K562 (cell line): ENCODE data around the gene PAK1IP1. TPM values are rescaled to one million over a fixed set of nuclear protein-coding genes. Genes with fewer than 3 reads are reported as not detected.

ENCODE experiments used
- CEBPB ChIP-seq: fragments of 450-650 bp; IDR thresholded peaks from 2 replicates; pipeline ENCODE4 v1.6.1; 2016; ENCODE audit warnings: missing genetic modification characterization, missing compliant biosample characterization
- HDAC2 ChIP-seq: fragments of 450-650 bp; IDR thresholded peaks from 2 replicates; pipeline ENCODE4 v1.6.1; 2016; ENCODE audit warnings: mild to moderate bottlenecking
- LEF1 ChIP-seq: fragments of 450-650 bp; IDR thresholded peaks from 2 replicates; pipeline ENCODE4 v1.6.1; 2016; ENCODE audit warnings: mild to moderate bottlenecking
- MCM2 ChIP-seq: fragments of 450-650 bp; IDR thresholded peaks from 2 replicates; pipeline ENCODE4 v1.6.1; 2017; ENCODE audit warnings: low read depth, mild to moderate bottlenecking
- NCOA1 ChIP-seq: fragments of 450-650 bp; IDR thresholded peaks from 2 replicates; pipeline ENCODE4 v1.6.1; 2016; ENCODE audit warnings: low read depth
- PRMT5 ChIP-seq: sonication (generic); formaldehyde crosslinking; IDR thresholded peaks from 2 replicates; pipeline ENCODE4 v1.5.0; 2020; ENCODE audit warnings: missing genetic modification reagents
- SIX5 ChIP-seq, 2 experiments: IDR thresholded peaks; 2 replicates each; pipeline ENCODE4 v1.6.1; 2011; ENCODE audit warnings: low read length in 2 of 2, borderline replicate concordance in 1 of 2, low read depth in 1 of 2, mild to moderate bottlenecking in 1 of 2, moderate library complexity in 1 of 2; ENCODE audit not compliant: insufficient read depth in 1 of 2
- SMAD1 ChIP-seq: fragments of 150-350 bp; IDR thresholded peaks from 2 replicates; pipeline ENCODE4 v1.6.1; 2014; ENCODE audit warnings: low read length, low read depth; ENCODE audit not compliant: partially characterized antibody
- SRSF3 ChIP-seq: fragments of 200-400 bp; formaldehyde crosslinking; IDR thresholded peaks from 2 replicates; pipeline ENCODE4 v1.6.1; 2016; ENCODE audit warnings: mild to moderate bottlenecking, low read length, moderate library complexity; ENCODE audit not compliant: insufficient read depth
- TOE1 ChIP-seq, 2 experiments: fragments of 450-650 bp in 1 of 2; sonication (generic) in 1 of 2; formaldehyde crosslinking in 1 of 2; IDR thresholded peaks; 2 replicates each; pipeline versions ENCODE4 v1.7.1 to v1.8.0; 2016 to 2022; ENCODE audit warnings: borderline replicate concordance in 2 of 2, mild to moderate bottlenecking in 2 of 2, antibody characterized with exemption in 1 of 2, inconsistent platforms in 1 of 2, low read depth in 1 of 2, missing genetic modification reagents in 1 of 2, moderate library complexity in 1 of 2
- ZNF165 ChIP-seq: fragments of 250-450 bp; sonication (Bioruptor Pico); IDR thresholded peaks from 2 replicates; pipeline ENCODE4 v1.4.0; 2020; ENCODE audit warnings: borderline replicate concordance
- ZNF184 ChIP-seq: sonication (generic); formaldehyde crosslinking; IDR thresholded peaks from 2 replicates; pipeline ENCODE4 v1.5.0; 2020; ENCODE audit warnings: missing genetic modification reagents
- ZNF354B ChIP-seq: fragments of 250-450 bp; sonication (Bioruptor Pico); IDR thresholded peaks from 2 replicates; pipeline ENCODE4 v1.4.0; 2020
- ZNF77 ChIP-seq: fragments of 250-450 bp; sonication (Bioruptor Pico); IDR thresholded peaks from 2 replicates; pipeline ENCODE4 v1.5.0; 2020
- ZSCAN29 ChIP-seq: fragments of 450-650 bp; IDR thresholded peaks from 2 replicates; pipeline ENCODE4 v1.6.1; 2017
- polyA plus RNA-seq, 8 experiments: library from polyadenylated mRNA; depleted of rRNA in 4 of 8; stranded (reverse) in 5 of 8; unstranded in 3 of 8; fragments of >200 nt; fragmentation: Nextera tagmentation in 2 of 8; fragmentation: Illumina TruSeq in 1 of 8; extraction: Ambion mirVana in 2 of 8; extraction: Trizol in 1 of 8; gene quantifications; 2 replicates each; pipeline versions ENCODE4 v1.2.1 to v1.2.3, GENCODE V29; 2011 to 2014; ENCODE audit warnings: inconsistent platforms in 1 of 8, missing spikeins in 1 of 8
- total RNA-seq, 7 experiments: library from RNA; depleted of rRNA in 6 of 7; stranded (reverse); fragments of >200 nt in 6 of 7; fragmentation: Illumina TruSeq in 2 of 7; extraction: Trizol in 2 of 7; gene quantifications; 2 replicates each; pipeline versions ENCODE4 v1.2.1 to v1.2.3, GENCODE V29; 2011 to 2021; ENCODE audit warnings: low replicate concordance in 1 of 7
- TF ChIP-seq, protein P1 (sequence below): fragments of 250-450 bp; sonication (Bioruptor Pico); IDR thresholded peaks from 2 replicates; pipeline ENCODE4 v1.5.1; 2021; ENCODE audit warnings: mild to moderate bottlenecking
- TF ChIP-seq, protein P2 (sequence below): sonication (generic); formaldehyde crosslinking; IDR thresholded peaks from 2 replicates; pipeline ENCODE4 v1.8.0; 2022; ENCODE audit warnings: mild to moderate bottlenecking, low read depth, missing genetic modification reagents
- TF ChIP-seq, protein P3 (sequence below): sonication (generic); formaldehyde crosslinking; IDR thresholded peaks from 2 replicates; pipeline ENCODE4 v1.8.0; 2023; ENCODE audit warnings: mild to moderate bottlenecking, missing genetic modification reagents
- TF ChIP-seq, protein P4 (sequence below): fragments of 450-650 bp; formaldehyde crosslinking; IDR thresholded peaks from 2 replicates; pipeline ENCODE4 v1.4.0; 2020; ENCODE audit warnings: mild to moderate bottlenecking, moderate library complexity
- TF ChIP-seq, protein P5 (sequence below): fragments of 250-450 bp; sonication (Bioruptor Pico); IDR thresholded peaks from 2 replicates; pipeline ENCODE4 v1.8.0; 2021; ENCODE audit warnings: borderline replicate concordance, mild to moderate bottlenecking, moderate library complexity; ENCODE audit not compliant: poor library complexity, severe bottlenecking

The PAK1IP1 gene
- total and polyA plus RNA-seq, 9 of the 15 experiments (the other 6 are each of a cell fraction or from before 2014, with no cell fraction given) = 50.0 to 200 (median 87.0) TPM

DNA sequence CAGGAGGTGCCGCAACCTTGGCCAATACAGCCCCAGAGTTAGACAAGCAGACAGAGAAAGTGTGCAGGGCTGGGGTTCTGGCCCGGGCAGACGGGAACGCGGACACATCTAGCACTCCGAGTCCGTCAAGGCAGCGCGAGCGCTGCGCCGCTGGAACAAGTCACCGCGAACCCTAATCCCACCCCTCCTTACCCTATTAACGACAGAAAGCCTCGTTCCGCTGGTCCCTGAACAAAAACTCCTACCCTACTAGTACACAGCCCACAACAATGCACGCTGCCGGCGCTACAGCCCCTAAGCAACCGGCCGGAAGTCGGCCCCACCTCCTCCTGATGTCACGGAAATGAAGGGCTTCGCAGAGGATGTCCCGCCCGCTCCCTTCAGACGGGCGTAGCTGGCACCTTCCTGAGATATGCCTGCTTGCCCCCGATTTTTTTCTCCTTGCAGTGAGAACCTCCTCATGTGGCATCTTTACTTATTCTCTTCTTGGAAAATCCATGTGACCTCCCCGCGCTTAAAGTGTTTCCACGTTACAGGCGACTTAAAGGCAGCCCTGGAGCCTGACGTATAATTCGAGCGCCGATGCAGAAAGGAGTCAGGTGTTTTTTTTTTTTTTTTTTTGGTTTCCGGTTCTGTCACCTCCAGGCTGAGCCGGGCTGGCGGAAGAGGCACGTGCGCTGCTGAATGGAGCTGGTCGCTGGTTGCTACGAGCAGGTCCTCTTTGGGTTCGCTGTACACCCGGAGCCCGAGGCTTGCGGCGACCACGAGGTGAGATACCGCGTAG is at the start of gene PAK1IP1, which contains the start of gene C6orf52 (continued):
- TF ChIP-seq, protein P1, sequence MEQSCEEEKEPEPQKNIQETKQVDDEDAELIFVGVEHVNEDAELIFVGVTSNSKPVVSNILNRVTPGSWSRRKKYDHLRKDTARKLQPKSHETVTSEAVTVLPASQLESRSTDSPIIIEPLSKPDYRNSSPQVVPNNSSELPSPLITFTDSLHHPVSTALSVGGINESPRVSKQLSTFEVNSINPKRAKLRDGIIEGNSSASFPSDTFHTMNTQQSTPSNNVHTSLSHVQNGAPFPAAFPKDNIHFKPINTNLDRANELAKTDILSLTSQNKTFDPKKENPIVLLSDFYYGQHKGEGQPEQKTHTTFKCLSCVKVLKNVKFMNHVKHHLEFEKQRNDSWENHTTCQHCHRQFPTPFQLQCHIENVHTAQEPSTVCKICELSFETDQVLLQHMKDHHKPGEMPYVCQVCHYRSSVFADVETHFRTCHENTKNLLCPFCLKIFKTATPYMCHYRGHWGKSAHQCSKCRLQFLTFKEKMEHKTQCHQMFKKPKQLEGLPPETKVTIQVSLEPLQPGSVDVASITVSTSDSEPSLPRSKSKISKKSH = no peak
- TF ChIP-seq MCM2 = no peak
- TF ChIP-seq, protein P2, sequence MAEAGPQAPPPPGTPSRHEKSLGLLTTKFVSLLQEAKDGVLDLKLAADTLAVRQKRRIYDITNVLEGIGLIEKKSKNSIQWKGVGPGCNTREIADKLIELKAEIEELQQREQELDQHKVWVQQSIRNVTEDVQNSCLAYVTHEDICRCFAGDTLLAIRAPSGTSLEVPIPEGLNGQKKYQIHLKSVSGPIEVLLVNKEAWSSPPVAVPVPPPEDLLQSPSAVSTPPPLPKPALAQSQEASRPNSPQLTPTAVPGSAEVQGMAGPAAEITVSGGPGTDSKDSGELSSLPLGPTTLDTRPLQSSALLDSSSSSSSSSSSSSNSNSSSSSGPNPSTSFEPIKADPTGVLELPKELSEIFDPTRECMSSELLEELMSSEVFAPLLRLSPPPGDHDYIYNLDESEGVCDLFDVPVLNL (CRISPR knock-in tag) = no peak
- no peak for TF ChIP-seq ZNF184 (CRISPR knock-in tag)
- TF ChIP-seq, protein P3, sequence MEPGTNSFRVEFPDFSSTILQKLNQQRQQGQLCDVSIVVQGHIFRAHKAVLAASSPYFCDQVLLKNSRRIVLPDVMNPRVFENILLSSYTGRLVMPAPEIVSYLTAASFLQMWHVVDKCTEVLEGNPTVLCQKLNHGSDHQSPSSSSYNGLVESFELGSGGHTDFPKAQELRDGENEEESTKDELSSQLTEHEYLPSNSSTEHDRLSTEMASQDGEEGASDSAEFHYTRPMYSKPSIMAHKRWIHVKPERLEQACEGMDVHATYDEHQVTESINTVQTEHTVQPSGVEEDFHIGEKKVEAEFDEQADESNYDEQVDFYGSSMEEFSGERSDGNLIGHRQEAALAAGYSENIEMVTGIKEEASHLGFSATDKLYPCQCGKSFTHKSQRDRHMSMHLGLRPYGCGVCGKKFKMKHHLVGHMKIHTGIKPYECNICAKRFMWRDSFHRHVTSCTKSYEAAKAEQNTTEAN = no peak
- TF ChIP-seq PRMT5 (CRISPR knock-in tag) = no peak
- TF ChIP-seq ZNF77 = no peak
- TF ChIP-seq ZSCAN29 = no peak
- no peak for TF ChIP-seq ZNF165
- TF ChIP-seq, protein P4, sequence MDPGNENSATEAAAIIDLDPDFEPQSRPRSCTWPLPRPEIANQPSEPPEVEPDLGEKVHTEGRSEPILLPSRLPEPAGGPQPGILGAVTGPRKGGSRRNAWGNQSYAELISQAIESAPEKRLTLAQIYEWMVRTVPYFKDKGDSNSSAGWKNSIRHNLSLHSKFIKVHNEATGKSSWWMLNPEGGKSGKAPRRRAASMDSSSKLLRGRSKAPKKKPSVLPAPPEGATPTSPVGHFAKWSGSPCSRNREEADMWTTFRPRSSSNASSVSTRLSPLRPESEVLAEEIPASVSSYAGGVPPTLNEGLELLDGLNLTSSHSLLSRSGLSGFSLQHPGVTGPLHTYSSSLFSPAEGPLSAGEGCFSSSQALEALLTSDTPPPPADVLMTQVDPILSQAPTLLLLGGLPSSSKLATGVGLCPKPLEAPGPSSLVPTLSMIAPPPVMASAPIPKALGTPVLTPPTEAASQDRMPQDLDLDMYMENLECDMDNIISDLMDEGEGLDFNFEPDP (CRISPR knock-in tag) = no peak
- TF ChIP-seq TOE1 (IDR thresholded peaks at IDR 0.05; ENCODE audit: borderline replicate concordance) = peak; percentile 90
- TF ChIP-seq TOE1 (CRISPR knock-in tag; IDR thresholded peaks at IDR 0.05; ENCODE audit: borderline replicate concordance, low read depth) = no peak
- TF ChIP-seq LEF1 = peak; percentile 81
- TF ChIP-seq SMAD1 = peak; percentile 21
- no peak; the same call in 1 of the 2 replicates for TF ChIP-seq NCOA1
- peak; percentile 5; the same call in 1 of the 2 replicates for TF ChIP-seq CEBPB (tag)
- no peak for TF ChIP-seq ZNF354B (CRISPR knock-in tag)
- TF ChIP-seq SRSF3 = no peak
- TF ChIP-seq, protein P5, sequence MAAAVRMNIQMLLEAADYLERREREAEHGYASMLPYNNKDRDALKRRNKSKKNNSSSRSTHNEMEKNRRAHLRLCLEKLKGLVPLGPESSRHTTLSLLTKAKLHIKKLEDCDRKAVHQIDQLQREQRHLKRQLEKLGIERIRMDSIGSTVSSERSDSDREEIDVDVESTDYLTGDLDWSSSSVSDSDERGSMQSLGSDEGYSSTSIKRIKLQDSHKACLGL = peak; percentile 96
- peak; percentile 80; the same call in 1 of the 2 replicates for TF ChIP-seq HDAC2
- TF ChIP-seq SIX5 (IDR thresholded peaks at IDR 0.05; ENCODE audit: borderline replicate concordance in 1 of 2, insufficient read depth in 1 of 2, low read depth in 1 of 2, low read length in 2 of 2) = peak; percentile 24 to 37; a peak in 2 of 4 replicates
